Measurements from ENCODE around the gene GPS1.

DNA sequence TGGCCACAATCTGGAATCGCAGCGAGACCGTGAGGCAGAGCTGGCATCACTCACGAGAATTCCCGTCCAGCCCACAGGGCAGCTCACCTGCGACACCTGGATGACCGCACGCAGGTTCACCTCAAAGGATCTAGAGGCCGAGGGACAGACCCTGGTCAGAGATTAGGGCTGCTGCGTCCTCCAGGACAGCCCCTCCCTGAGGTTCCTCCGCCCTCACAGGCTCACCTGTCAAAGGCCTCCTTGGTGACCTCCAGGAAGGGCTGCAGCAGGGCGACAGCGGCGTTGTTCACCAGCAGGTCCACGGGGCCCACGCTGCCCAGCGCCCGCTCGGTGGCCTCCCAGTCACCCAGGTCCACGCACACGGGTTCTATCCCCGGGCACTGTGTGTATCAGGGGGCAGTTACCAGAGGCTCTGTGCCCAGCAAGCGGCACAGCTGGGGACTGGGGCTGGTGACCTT lies 15.0 kb upstream of the GPS1 start:
- no peak for TF ChIP-seq CTCF (IDR thresholded peaks at IDR 0.05)
- TF ChIP-seq EZH2 (IDR thresholded peaks at IDR 0.05; ENCODE audit: borderline replicate concordance, insufficient read depth, low read depth, low read length, poor library complexity, severe bottlenecking): no peak
